IMR-90 (cell line): Measurements from ENCODE around the gene TPSD1. TPM values are rescaled to one million over a fixed set of nuclear protein-coding genes. Genes with fewer than 3 reads are reported as not detected.

Experiments
- ATAC-seq: fragments of 200-7000 bp; cut with Tn5 transposase; 2 replicates; pipeline ENCODE4 v1.9.1; 2020; ENCODE audit warnings: low read depth, mild to moderate bottlenecking, moderate library complexity
- BruUV-seq: library from RNA; stranded (reverse); fragments of 400-500 nt; replicated peaks from 2 replicates; lab custom pipeline; 2021; lab: Mats Ljungman, UMichigan
- CTCF ChIA-PET: fragments of 300-600 bp; formaldehyde crosslinking; extraction: SDS; loops from one replicate; lab custom pipeline; 2021; ENCODE audit warnings: antibody characterized with exemption; lab: Yijun Ruan, JAX
- POLR2A ChIA-PET: fragments of 300-600 bp; sonication (Branson Sonifier 250); formaldehyde crosslinking; loops from one replicate; lab custom pipeline; 2022; ENCODE audit warnings: antibody characterized with exemption; ENCODE audit not compliant: unreplicated experiment; lab: Charles Lee
- DNase-seq: peaks from one replicate; pipeline ENCODE4 v3.0.0; 2013
- H2AFZ ChIP-seq: replicated peaks from 2 replicates; pipeline ENCODE3; 2013; ENCODE audit warnings: low read length, mild to moderate bottlenecking; ENCODE audit not compliant: poor library complexity
- H2AK5ac ChIP-seq: 2 replicates; pipeline ENCODE4 v1.6.1; 2013; ENCODE audit warnings: low read depth, low read length, inconsistent platforms
- H2AK9ac ChIP-seq: replicated peaks from 2 replicates; pipeline ENCODE3; 2013; ENCODE audit warnings: mild to moderate bottlenecking, low read depth, low read length, moderate library complexity; ENCODE audit not compliant: poor library complexity
- H2BK120ac ChIP-seq: 2 replicates; pipeline ENCODE4 v1.6.1; 2013; ENCODE audit warnings: low read depth, low read length, inconsistent platforms
- H2BK15ac ChIP-seq: 3 replicates; pipeline ENCODE4 v1.6.1; 2013; ENCODE audit warnings: low read depth, low read length, inconsistent platforms
- H2BK20ac ChIP-seq: 2 replicates; pipeline ENCODE4 v1.6.1; 2013; ENCODE audit warnings: low read depth, mild to moderate bottlenecking, inconsistent platforms, low read length, moderate library complexity
- H2BK5ac ChIP-seq: 2 replicates; pipeline ENCODE4 v1.6.1; 2013; ENCODE audit warnings: mild to moderate bottlenecking, low read depth, low read length, inconsistent platforms; ENCODE audit not compliant: poor library complexity, severe bottlenecking
- H3K14ac ChIP-seq: replicated peaks from 2 replicates; pipeline ENCODE4 v1.6.1; 2013; ENCODE audit warnings: low read depth, low read length, inconsistent platforms
- H3K18ac ChIP-seq: 2 replicates; pipeline ENCODE4 v1.6.1; 2013; ENCODE audit warnings: low read depth, low read length, control low read depth
- H3K23ac ChIP-seq: 2 replicates; pipeline ENCODE4 v1.6.1; 2013; ENCODE audit warnings: low read depth, low read length, inconsistent platforms
- H3K27ac ChIP-seq: 2 replicates; pipeline ENCODE4 v1.5.1; 2013; ENCODE audit warnings: mild to moderate bottlenecking, control low read depth, low read length; ENCODE audit not compliant: insufficient read depth
- H3K27me3 ChIP-seq: 2 replicates; pipeline ENCODE4 v1.6.1; 2013; ENCODE audit warnings: low read length; ENCODE audit not compliant: control insufficient read depth, insufficient read depth
- H3K36me3 ChIP-seq: 2 replicates; pipeline ENCODE4 v1.6.1; 2013; ENCODE audit warnings: low read length, mixed read lengths; ENCODE audit not compliant: control insufficient read depth, insufficient read depth
- H3K4ac ChIP-seq: 2 replicates; pipeline ENCODE4 v1.6.1; 2013; ENCODE audit warnings: low read depth, low read length, inconsistent platforms
- H3K4me1 ChIP-seq: 2 replicates; pipeline ENCODE4 v1.6.1; 2013; ENCODE audit warnings: low read length, mixed read lengths; ENCODE audit not compliant: control insufficient read depth, insufficient read depth
- H3K4me2 ChIP-seq: 2 replicates; pipeline ENCODE4 v1.6.1; 2013; ENCODE audit warnings: low read depth, mild to moderate bottlenecking, control low read depth, low read length, moderate library complexity
- H3K4me3 ChIP-seq: 2 replicates; pipeline ENCODE4 v1.5.1; 2013; ENCODE audit warnings: low read depth, mild to moderate bottlenecking, control low read depth, low read length, moderate library complexity; ENCODE audit not compliant: insufficient read depth
- H3K56ac ChIP-seq: 2 replicates; pipeline ENCODE4 v1.6.1; 2013; ENCODE audit warnings: low read length, inconsistent platforms; ENCODE audit not compliant: insufficient read depth; ENCODE audit errors: extremely low read depth
- H3K79me1 ChIP-seq, 2 experiments: 2 replicates each; pipeline ENCODE4 v1.6.1; 2013; ENCODE audit warnings: low read length in 2 of 2, inconsistent platforms in 1 of 2, low read depth in 1 of 2
- H3K9ac ChIP-seq: 2 replicates; pipeline ENCODE4 v1.6.1; 2013; ENCODE audit warnings: low read depth, low read length, control low read depth
- H3K9me1 ChIP-seq: 2 replicates; pipeline ENCODE4 v1.6.1; 2013; ENCODE audit warnings: low read length, inconsistent platforms; ENCODE audit not compliant: insufficient read depth
- H3K9me3 ChIP-seq: 2 replicates; pipeline ENCODE4 v1.6.1; 2013; ENCODE audit warnings: low read length; ENCODE audit not compliant: control insufficient read depth, insufficient read depth
- H4K20me1 ChIP-seq: 2 replicates; pipeline ENCODE4 v1.6.1; 2013; ENCODE audit warnings: low read length, inconsistent platforms; ENCODE audit not compliant: insufficient read depth
- H4K5ac ChIP-seq: 2 replicates; pipeline ENCODE4 v1.6.1; 2013; ENCODE audit warnings: mild to moderate bottlenecking, low read depth, low read length, control low read depth
- H4K8ac ChIP-seq, 2 experiments: 2 replicates each; pipeline ENCODE4 v1.6.1; 2013; ENCODE audit warnings: low read depth in 2 of 2, low read length in 2 of 2, control low read depth in 1 of 2, inconsistent platforms in 1 of 2
- H4K91ac ChIP-seq: 2 replicates; pipeline ENCODE4 v1.6.1; 2013; ENCODE audit warnings: low read depth, low read length, inconsistent platforms; ENCODE audit not compliant: insufficient read depth
- BHLHE40 ChIP-seq: fragments of 150-350 bp; IDR thresholded peaks from 2 replicates; pipeline ENCODE4 v1.6.1; 2016; ENCODE audit warnings: mild to moderate bottlenecking, low read depth, low read length
- CEBPB ChIP-seq: IDR thresholded peaks from 2 replicates; pipeline ENCODE4 v1.6.1; 2012; ENCODE audit warnings: low read depth, low read length, improper control_type of control experiment
- CHD1 ChIP-seq: IDR thresholded peaks from 2 replicates; pipeline ENCODE4 v1.6.1; 2012; ENCODE audit warnings: low read depth, low read length, improper control_type of control experiment
- CTCF ChIP-seq: conservative IDR thresholded peaks from 2 replicates; pipeline ENCODE4 v1.5.1; 2012; ENCODE audit warnings: mild to moderate bottlenecking, low read depth, low read length, improper control_type of control experiment
- FOS ChIP-seq: fragments of 150-350 bp; IDR thresholded peaks from 2 replicates; pipeline ENCODE4 v1.6.1; 2016; ENCODE audit warnings: low read depth, low read length
- MAFK ChIP-seq: IDR thresholded peaks from 2 replicates; pipeline ENCODE4 v1.6.1; 2012; ENCODE audit warnings: low read depth, low read length, improper control_type of control experiment
- MAZ ChIP-seq: IDR thresholded peaks from 2 replicates; pipeline ENCODE4 v1.6.1; 2012; ENCODE audit warnings: low read depth, mild to moderate bottlenecking, low read length, improper control_type of control experiment, moderate library complexity, borderline replicate concordance
- MXI1 ChIP-seq: IDR thresholded peaks from 2 replicates; pipeline ENCODE4 v1.6.1; 2012; ENCODE audit warnings: low read depth, mild to moderate bottlenecking, low read length, moderate library complexity, borderline replicate concordance
- NFE2L2 ChIP-seq: fragments of 150-350 bp; IDR thresholded peaks from 2 replicates; pipeline ENCODE4 v1.6.1; 2016; ENCODE audit warnings: low read depth, mild to moderate bottlenecking, low read length
- POLR2A ChIP-seq: IDR thresholded peaks from 2 replicates; pipeline ENCODE4 v1.6.1; 2012; ENCODE audit warnings: mild to moderate bottlenecking, low read depth, low read length
- RAD21 ChIP-seq: IDR thresholded peaks from 2 replicates; pipeline ENCODE4 v1.6.1; 2012; ENCODE audit warnings: low read length, improper control_type of control experiment
- RCOR1 ChIP-seq: IDR thresholded peaks from 2 replicates; pipeline ENCODE4 v1.6.1; 2012; ENCODE audit warnings: mild to moderate bottlenecking, low read length, improper control_type of control experiment; ENCODE audit not compliant: insufficient replicate concordance
- RFX5 ChIP-seq: IDR thresholded peaks from 2 replicates; pipeline ENCODE4 v1.8.0; 2012; ENCODE audit warnings: low read depth, mild to moderate bottlenecking, low read length, moderate library complexity
- SMC3 ChIP-seq: fragments of 150-350 bp; IDR thresholded peaks from 2 replicates; pipeline ENCODE4 v1.6.1; 2016; ENCODE audit warnings: low read depth, mild to moderate bottlenecking, antibody characterized with exemption, low read length, moderate library complexity
- USF2 ChIP-seq: fragments of 150-350 bp; IDR thresholded peaks from 2 replicates; pipeline ENCODE4 v1.6.1; 2017; ENCODE audit warnings: mild to moderate bottlenecking, antibody characterized with exemption, low read length, low read depth
- WGBS, 2 experiments: methylation state at CpG; one replicate each; pipeline versions ENCODE4 v1.1.5 to v1.1.7; 2013; ENCODE audit warnings: missing lambda C conversion rate in 2 of 2; ENCODE audit not compliant: insufficient read length in 1 of 2; ENCODE audit errors: extremely low coverage in 2 of 2; 5-methylcytosine and 5-hydroxymethylcytosine counted together
- dilution Hi-C: fragments of 300-500 bp; cut with HindIII; formaldehyde crosslinking; loops from one replicate; pipeline ENCODE4 v1.14.3; 2018; ENCODE audit warnings: low sequenced_read_pairs; ENCODE audit not compliant: unreplicated experiment
- in situ Hi-C: fragments of 300-500 bp; cut with MboI; formaldehyde crosslinking; loops from 3 replicates; pipeline ENCODE4 v1.14.3; 2019; ENCODE audit warnings: low sequenced_read_pairs, inconsistent platforms, mixed read lengths
- intact Hi-C: fragments of 100-400 bp; cut with micrococcal nuclease; formaldehyde crosslinking; loops from 2 replicates; pipeline ENCODE4 v1.10.0; 2022
- polyA plus RNA-seq, 3 experiments: library from polyadenylated mRNA; depleted of rRNA; stranded (reverse); fragments of >200 nt; gene quantifications; 2 replicates each; pipeline ENCODE4 v1.2.3, GENCODE V29; 2012; ENCODE audit warnings: low replicate concordance in 1 of 3
- total RNA-seq: library from RNA; depleted of rRNA; stranded (reverse); fragments of >200 nt; gene quantifications from 2 replicates; pipeline ENCODE4 v1.2.3, GENCODE V29; 2012
- TF ChIP-seq, protein P1 (sequence below): fragments of 150-350 bp; IDR thresholded peaks from 2 replicates; pipeline ENCODE4 v1.6.1; 2016; ENCODE audit warnings: low read depth, mild to moderate bottlenecking, low read length, moderate library complexity, borderline replicate concordance

The TPSD1 gene
- total and polyA plus RNA-seq, 2 of the 4 experiments (the other 2 are of a cell fraction): not detected

DNA sequence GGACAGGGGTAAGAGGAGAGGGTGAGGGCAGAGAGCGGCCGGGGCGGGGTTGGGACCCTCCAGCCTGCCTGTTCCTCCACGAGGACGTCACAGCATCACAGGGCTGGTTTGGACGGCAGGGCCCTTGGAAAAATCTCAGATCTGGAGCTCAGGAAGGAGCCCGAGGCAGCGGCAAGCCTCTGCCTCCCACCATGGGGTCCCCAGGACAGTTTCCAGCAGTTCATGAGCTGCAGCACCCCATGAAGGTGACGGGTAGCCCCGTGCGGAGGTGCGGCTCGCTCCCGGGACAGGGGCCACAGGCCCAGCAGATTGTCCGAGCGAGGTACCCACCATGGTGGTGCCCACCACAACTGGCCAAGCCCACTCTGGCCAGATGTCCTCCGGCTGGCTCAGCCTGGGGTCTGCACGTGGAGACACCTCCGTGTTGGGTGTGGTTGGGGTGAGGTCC is 21.3 kb downstream of the TPSD1 start:
- in situ Hi-C loops: no loop called here
- intact Hi-C loops: no loop called here
- no peak overlapping the region for H2BK5ac ChIP-seq
- CTCF ChIA-PET: no interaction called here
- H3K36me3 ChIP-seq: no peaks in the 10 kb centered on the region
- peaks cover 58% of the 10 kb centered on the region for H3K27me3 ChIP-seq
- H3K4me1 ChIP-seq: no peaks in the 10 kb centered on the region
- no peak overlapping the region for H3K9ac ChIP-seq
- no peak for ATAC-seq
- POLR2A ChIA-PET: no interaction called here
- H3K79me1 ChIP-seq: no peaks in the 10 kb centered on the region
- no peak overlapping the region for H3K23ac ChIP-seq
- no peak overlapping the region for H4K8ac ChIP-seq
- no peak overlapping the region for H3K4ac ChIP-seq
- dilution Hi-C loops: no loop called here
- H2BK15ac ChIP-seq: no peak overlapping the region
- no peak overlapping the region for H2AK9ac ChIP-seq
- TF ChIP-seq BHLHE40 (no peak), RAD21 (no peak), MXI1 (no peak), RCOR1 (no peak), CTCF (no peak), NFE2L2 (no peak), CEBPB (no peak), SMC3 (no peak), RFX5 (no peak), POLR2A (no peak), CHD1 (no peak), MAZ (no peak), USF2 (no peak), FOS (no peak), MAFK (no peak)
- TF ChIP-seq, protein P1, sequence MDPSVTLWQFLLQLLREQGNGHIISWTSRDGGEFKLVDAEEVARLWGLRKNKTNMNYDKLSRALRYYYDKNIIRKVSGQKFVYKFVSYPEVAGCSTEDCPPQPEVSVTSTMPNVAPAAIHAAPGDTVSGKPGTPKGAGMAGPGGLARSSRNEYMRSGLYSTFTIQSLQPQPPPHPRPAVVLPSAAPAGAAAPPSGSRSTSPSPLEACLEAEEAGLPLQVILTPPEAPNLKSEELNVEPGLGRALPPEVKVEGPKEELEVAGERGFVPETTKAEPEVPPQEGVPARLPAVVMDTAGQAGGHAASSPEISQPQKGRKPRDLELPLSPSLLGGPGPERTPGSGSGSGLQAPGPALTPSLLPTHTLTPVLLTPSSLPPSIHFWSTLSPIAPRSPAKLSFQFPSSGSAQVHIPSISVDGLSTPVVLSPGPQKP: no peak
- no peak overlapping the region for H2BK20ac ChIP-seq
- no peak overlapping the region for H4K5ac ChIP-seq
- no peak overlapping the region for H4K91ac ChIP-seq
- no peak overlapping the region for H3K4me2 ChIP-seq
- no peak overlapping the region for H2AK5ac ChIP-seq
- no peaks in the 10 kb centered on the region for H4K20me1 ChIP-seq
- no peak overlapping the region for H3K27ac ChIP-seq
- no peak for DNase-seq
- H3K18ac ChIP-seq: no peak overlapping the region
- H3K14ac ChIP-seq: no peak overlapping the region
- H3K9me3 ChIP-seq: peaks cover 2% of the 10 kb centered on the region; the same call in 1 of the 2 replicates
- no peak overlapping the region for H3K4me3 ChIP-seq
- BruUV-seq: no TSS peak
- H3K56ac ChIP-seq: no peak overlapping the region
- no peaks in the 10 kb centered on the region for H3K9me1 ChIP-seq
- WGBS, 2 experiments: no CpG with 5 or more reads among the region's 19 CpGs
- no peak overlapping the region for H2BK120ac ChIP-seq
- no peak overlapping the region for H2AFZ ChIP-seq
